Glutamatergic neuron (in vitro differentiated cells): Measurements from ENCODE around the gene KIF13A. TPM values are rescaled to one million over a fixed set of nuclear protein-coding genes. Genes with fewer than 3 reads are reported as not detected.

Source experiments
- DNase-seq: peaks from one replicate; pipeline ENCODE4 v3.0.0; 2022
- H3K27ac Mint-ChIP-seq: one replicate; pipeline ENCODE4 v1.8.0; 2020; ENCODE audit warnings: mild to moderate bottlenecking, mixed read lengths, inconsistent platforms; ENCODE audit not compliant: unreplicated experiment
- H3K27me3 Mint-ChIP-seq: one replicate; pipeline ENCODE4 v1.8.0; 2020; ENCODE audit warnings: mild to moderate bottlenecking, moderate library complexity, mixed read lengths, inconsistent platforms; ENCODE audit not compliant: unreplicated experiment
- H3K36me3 Mint-ChIP-seq: one replicate; pipeline ENCODE4 v1.8.0; 2020; ENCODE audit warnings: mild to moderate bottlenecking, mixed read lengths, inconsistent platforms; ENCODE audit not compliant: unreplicated experiment
- H3K4me1 Mint-ChIP-seq: one replicate; pipeline ENCODE4 v1.8.0; 2020; ENCODE audit warnings: mild to moderate bottlenecking, low read depth, mixed read lengths, inconsistent platforms; ENCODE audit not compliant: unreplicated experiment
- H3K4me3 Mint-ChIP-seq: one replicate; pipeline ENCODE4 v1.8.0; 2020; ENCODE audit warnings: mild to moderate bottlenecking, mixed read lengths, inconsistent platforms; ENCODE audit not compliant: unreplicated experiment
- H3K9me3 Mint-ChIP-seq: one replicate; pipeline ENCODE4 v1.8.0; 2020; ENCODE audit warnings: mild to moderate bottlenecking, moderate library complexity, mixed read lengths, inconsistent platforms; ENCODE audit not compliant: unreplicated experiment
- CTCF ChIP-seq: fragments of 200-600 bp; sonication (generic); IDR thresholded peaks from one replicate; pipeline ENCODE4 v1.5.0; 2021; ENCODE audit not compliant: partially characterized antibody, unreplicated experiment
- total RNA-seq: library from RNA; stranded (reverse); fragmentation: NEBNext Ultra II Directional; extraction: Animal tissue kit (Norgen Biotek cat#: 25700); gene quantifications from one replicate; pipeline ENCODE4 v1.2.1, GENCODE V29; 2021; ENCODE audit not compliant: unreplicated experiment

The KIF13A gene
- total RNA-seq, 1 donor from 2014 or later = 26.7 TPM

GRCh38 chr6:17886891-17887290 lies 100.5 kb downstream of the KIF13A start:
- peaks cover 20% of the 10 kb centered on the region for H3K9me3 Mint-ChIP-seq
- H3K4me3 Mint-ChIP-seq = no peak overlapping the region
- TF ChIP-seq CTCF = no peak
- peaks cover 8% of the 10 kb centered on the region for H3K27me3 Mint-ChIP-seq
- H3K36me3 Mint-ChIP-seq = peaks cover 2% of the 10 kb centered on the region
- H3K27ac Mint-ChIP-seq = peak overlapping the region; percentile 99
- H3K4me1 Mint-ChIP-seq = peaks cover 38% of the 10 kb centered on the region
- peak; percentile 25 for DNase-seq

- Mint-ChIP-seq H3K27ac (peak overlapping the region; percentile 99), H3K4me3 (peak overlapping the region; percentile 57), H3K9me3 (peaks cover 20% of the 10 kb centered on the region), H3K4me1 (peaks cover 38% of the 10 kb centered on the region), H3K27me3 (peaks cover 5% of the 10 kb centered on the region), H3K36me3 (no peaks in the 10 kb centered on the region)
- no peak for TF ChIP-seq CTCF
- DNase-seq = no peak
Observed at GRCh38 chr6:17885889-17886576, 101.4 kb downstream of the KIF13A start.

GRCh38 chr6:17884498-17885478 lies 102.6 kb downstream of the KIF13A start:
- H3K4me1 Mint-ChIP-seq = peaks cover 38% of the 10 kb centered on the region
- no peak for TF ChIP-seq CTCF
- no peak for DNase-seq
- peak overlapping the region; percentile 99 for H3K27ac Mint-ChIP-seq
- peak overlapping the region; percentile 12 for H3K4me3 Mint-ChIP-seq
- H3K36me3 Mint-ChIP-seq = no peaks in the 10 kb centered on the region
- H3K9me3 Mint-ChIP-seq = peaks cover 20% of the 10 kb centered on the region
- H3K27me3 Mint-ChIP-seq = peaks cover 5% of the 10 kb centered on the region

GRCh38 chr6:17883665-17884497 lies 103.6 kb downstream of the KIF13A start:
- H3K27me3 Mint-ChIP-seq = peaks cover 5% of the 10 kb centered on the region
- no peak overlapping the region for H3K4me3 Mint-ChIP-seq
- H3K27ac Mint-ChIP-seq = peak overlapping the region; percentile 99

More at GRCh38 chr6:17883665-17884497, 103.6 kb downstream of the KIF13A start:
- no peak for DNase-seq
- Mint-ChIP-seq H3K9me3 (peaks cover 20% of the 10 kb centered on the region), H3K4me1 (peaks cover 36% of the 10 kb centered on the region), H3K36me3 (no peaks in the 10 kb centered on the region)
- TF ChIP-seq CTCF = no peak
